Activated T-helper 2 cell treated with anti-CD3 and anti-CD28 coated beads, Interferon-gamma antibody, Interleukin-2, Interleukin-4, amounts not matched to agents 10 μg/mL and 5 μg/mL and 100 μg/mL, durations not matched to agents 14 hours and 24 hours and 36 hours (primary cell): Measurements from ENCODE around the gene TTC24. TPM values are rescaled to one million over a fixed set of nuclear protein-coding genes. Genes with fewer than 3 reads are reported as not detected.
"Not testable (repeated sequence)": the region's sequence is repeated elsewhere in the genome, so short reads cannot be mapped to it uniquely, and the experiment has no call there.

Experiments
- DNase-seq: peaks from one replicate; pipeline ENCODE4 v3.0.0; 2021; ENCODE audit warnings: low spot score
- H3K27ac Mint-ChIP-seq: one replicate; pipeline ENCODE4 v1.8.0; 2021; ENCODE audit warnings: mixed read lengths
- H3K27me3 Mint-ChIP-seq: one replicate; pipeline ENCODE4 v1.8.0; 2021; ENCODE audit warnings: low read depth, mixed read lengths
- H3K36me3 Mint-ChIP-seq: one replicate; pipeline ENCODE4 v1.8.0; 2021; ENCODE audit warnings: low read depth, mixed read lengths
- H3K4me1 Mint-ChIP-seq: one replicate; pipeline ENCODE4 v1.8.0; 2021; ENCODE audit warnings: low read depth, mixed read lengths
- H3K4me3 Mint-ChIP-seq: one replicate; pipeline ENCODE4 v1.8.0; 2021; ENCODE audit warnings: low read depth, mild to moderate bottlenecking, moderate library complexity, mixed read lengths
- H3K9me3 Mint-ChIP-seq: one replicate; pipeline ENCODE4 v1.8.0; 2021; ENCODE audit warnings: mixed read lengths
- intact Hi-C: fragments of 100-400 bp; cut with micrococcal nuclease; formaldehyde crosslinking; loops from one replicate; pipeline ENCODE4 v1.15.1; 2023
- total RNA-seq: library from RNA; stranded (reverse); gene quantifications from 2 replicates; pipeline ENCODE4 v1.2.3, GENCODE V29; 2022

The TTC24 gene
- total RNA-seq, 1 donor from 2014 or later = 4.5 TPM

DNA sequence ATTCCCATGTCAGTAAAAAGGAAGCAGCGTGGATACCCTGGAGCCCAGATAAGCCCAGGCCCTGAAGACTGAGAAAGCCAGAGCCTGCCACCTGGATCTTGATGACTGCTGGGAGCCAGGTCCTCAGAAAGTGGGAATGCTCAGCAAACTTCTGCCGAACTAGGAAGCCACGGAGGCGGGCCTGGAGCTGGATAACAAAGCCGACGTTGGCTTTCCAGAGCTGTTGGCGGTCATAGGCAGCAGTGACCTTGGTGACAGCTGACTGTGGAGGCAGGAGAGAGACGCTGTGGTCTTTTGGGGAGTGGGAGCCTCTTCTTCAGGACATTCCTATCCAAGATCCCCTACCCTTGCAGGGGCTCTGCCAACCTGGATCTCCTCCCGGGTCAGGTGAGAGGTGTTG lies 31.5 kb upstream of the TTC24 start:
- no peak overlapping the region for H3K4me3 Mint-ChIP-seq

DNA sequence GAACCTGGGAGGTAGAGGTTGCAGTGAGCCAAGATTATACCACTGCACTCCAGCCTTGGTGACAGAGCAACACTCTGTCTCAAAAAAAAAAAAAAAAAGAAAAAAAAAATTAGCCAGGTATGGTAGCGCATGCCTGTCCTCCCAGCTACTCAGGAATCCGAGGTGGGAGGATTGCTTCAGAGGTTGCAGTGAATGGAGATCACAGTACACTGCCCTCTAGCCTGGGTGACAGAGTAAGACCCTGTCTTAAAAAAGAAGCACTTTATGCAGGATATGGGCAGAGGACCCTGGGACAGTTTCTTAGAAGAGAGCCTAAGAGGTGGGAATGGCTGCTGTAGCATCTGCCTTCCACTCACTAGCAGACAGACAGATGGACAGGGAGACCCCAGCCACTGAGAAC lies 30.1 kb upstream of the TTC24 start:
- Mint-ChIP-seq H3K27me3 (no peaks in the 10 kb centered on the region), H3K27ac (no peak overlapping the region)

More for the DNA sequence above, 31.5 kb upstream of the TTC24 start:
- H3K4me1 Mint-ChIP-seq = peaks cover 7% of the 10 kb centered on the region
- DNase-seq = no peak
- peaks cover 7% of the 10 kb centered on the region for H3K36me3 Mint-ChIP-seq
- H3K27me3 Mint-ChIP-seq = no peaks in the 10 kb centered on the region
- intact Hi-C loops = no loop called here
- H3K27ac Mint-ChIP-seq = no peak overlapping the region
- no peaks in the 10 kb centered on the region for H3K9me3 Mint-ChIP-seq

DNA sequence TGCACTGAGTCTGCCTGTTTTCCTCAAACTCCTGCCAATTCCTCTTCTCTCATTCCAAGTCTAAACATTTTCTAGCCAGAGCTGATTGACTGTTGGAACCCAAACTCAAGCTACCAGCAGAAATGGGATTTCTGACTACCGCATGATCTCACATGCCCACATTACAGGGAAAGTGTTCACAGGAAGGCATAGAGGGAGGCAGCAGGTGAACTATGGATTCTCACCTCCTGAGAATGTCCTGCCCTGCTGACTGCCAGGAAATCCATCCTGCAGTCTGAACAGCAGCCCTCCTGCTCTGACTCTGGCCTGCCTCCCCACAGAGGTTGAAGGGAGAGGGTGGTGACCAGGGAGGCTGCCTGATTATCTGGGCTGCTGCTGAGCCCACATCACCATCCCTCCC lies 29.7 kb upstream of the TTC24 start:
- Mint-ChIP-seq H3K4me3 (no peak overlapping the region), H3K4me1 (peaks cover 6% of the 10 kb centered on the region), H3K27me3 (no peaks in the 10 kb centered on the region), H3K27ac (no peak overlapping the region), H3K9me3 (no peaks in the 10 kb centered on the region), H3K36me3 (peaks cover 6% of the 10 kb centered on the region)
- DNase-seq = no peak
- intact Hi-C loops = no loop called here

More for the DNA sequence above, 30.1 kb upstream of the TTC24 start:
- DNase-seq = no peak
- intact Hi-C loops = no loop called here
- Mint-ChIP-seq H3K4me3 (no peak overlapping the region), H3K4me1 (peaks cover 9% of the 10 kb centered on the region), H3K36me3 (peaks cover 6% of the 10 kb centered on the region), H3K9me3 (no peaks in the 10 kb centered on the region)

DNA sequence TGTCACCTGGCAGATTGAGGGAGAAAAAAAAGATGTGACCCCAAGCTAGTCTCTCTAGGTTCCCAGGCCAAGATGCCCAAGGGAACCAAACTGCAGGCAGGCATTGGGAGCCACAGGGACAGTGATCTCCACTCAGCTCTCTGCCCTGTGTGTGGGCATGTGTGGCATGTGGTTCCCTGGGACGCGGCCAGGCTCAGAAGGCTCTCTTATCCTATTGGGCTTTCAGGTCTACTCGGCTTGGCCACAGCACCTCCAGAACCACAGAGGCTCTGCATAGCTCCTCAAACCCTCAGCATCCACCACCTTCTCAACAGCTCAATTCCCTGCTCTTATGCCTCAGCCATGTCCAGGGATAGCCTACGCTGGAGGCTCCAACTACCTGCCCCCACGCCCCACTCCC lies 29.2 kb upstream of the TTC24 start:
- Mint-ChIP-seq H3K27ac (no peak overlapping the region), H3K9me3 (no peaks in the 10 kb centered on the region), H3K27me3 (no peaks in the 10 kb centered on the region), H3K36me3 (peaks cover 6% of the 10 kb centered on the region), H3K4me3 (no peak overlapping the region), H3K4me1 (peaks cover 3% of the 10 kb centered on the region)
- no peak for DNase-seq
- intact Hi-C loops = no loop called here

DNA sequence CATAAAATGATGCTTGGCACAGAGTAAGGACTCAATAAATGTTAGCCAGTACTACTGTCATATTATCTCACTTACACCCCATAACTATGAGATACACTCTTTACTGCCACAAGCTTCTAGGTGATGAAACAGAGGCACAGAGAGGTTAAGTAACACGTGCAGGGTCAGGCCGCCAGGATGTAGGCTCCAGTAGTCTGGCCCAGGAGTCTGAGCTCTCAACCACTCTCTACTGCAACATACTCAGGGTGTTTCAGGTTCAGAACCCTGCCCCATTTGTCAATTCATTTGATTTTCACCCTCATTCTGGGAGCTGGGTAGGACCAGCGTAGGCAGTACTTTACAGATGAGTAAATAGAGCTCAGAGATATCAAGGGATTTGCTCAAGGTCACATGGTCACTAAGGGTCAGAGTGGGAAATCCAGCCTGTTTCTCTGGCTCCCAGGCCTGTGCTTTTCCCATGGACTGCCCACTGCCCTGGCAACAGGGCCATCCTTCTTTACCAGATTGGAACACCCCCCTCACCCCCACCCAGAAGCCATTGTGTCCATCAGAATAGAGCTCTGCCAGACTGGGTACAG lies 28.4 kb upstream of the TTC24 start:
- H3K9me3 Mint-ChIP-seq = no peaks in the 10 kb centered on the region
- no peak overlapping the region for H3K27ac Mint-ChIP-seq
- intact Hi-C loops = no loop called here
- DNase-seq = no peak
- H3K4me3 Mint-ChIP-seq = no peak overlapping the region
- peaks cover 3% of the 10 kb centered on the region for H3K4me1 Mint-ChIP-seq
- no peaks in the 10 kb centered on the region for H3K27me3 Mint-ChIP-seq
- H3K36me3 Mint-ChIP-seq = peaks cover 13% of the 10 kb centered on the region

- no peak overlapping the region for H3K27ac Mint-ChIP-seq
- peaks cover 3% of the 10 kb centered on the region for H3K4me1 Mint-ChIP-seq
- no peaks in the 10 kb centered on the region for H3K9me3 Mint-ChIP-seq
- peaks cover 18% of the 10 kb centered on the region for H3K36me3 Mint-ChIP-seq
- H3K4me3 Mint-ChIP-seq = no peak overlapping the region
- no peaks in the 10 kb centered on the region for H3K27me3 Mint-ChIP-seq
- DNase-seq = no peak
- intact Hi-C loops = no loop called here
These were observed 27.7 kb upstream of the TTC24 start for GRCh38 chr1:156551869-156552268.

DNA sequence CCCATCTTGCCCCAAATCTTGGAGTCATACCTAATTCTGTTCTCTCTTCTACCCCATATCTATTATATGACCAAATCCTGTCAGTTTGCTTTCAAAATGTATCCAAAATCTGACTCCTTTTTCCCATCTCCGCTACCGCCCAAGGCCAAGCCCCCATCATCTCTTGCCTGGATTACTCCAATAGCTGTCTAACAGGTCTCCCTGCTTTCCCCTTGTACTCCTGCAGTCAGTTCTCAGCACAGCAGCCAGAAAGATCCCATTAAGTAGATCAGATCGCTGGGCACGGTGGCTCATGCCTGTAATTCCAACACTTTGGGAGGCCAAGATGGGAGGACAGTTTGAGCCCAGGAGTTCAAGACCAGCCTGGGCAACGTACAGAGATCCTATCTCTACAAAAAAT lies 27.0 kb upstream of the TTC24 start:
- no peaks in the 10 kb centered on the region for H3K9me3 Mint-ChIP-seq
- H3K27me3 Mint-ChIP-seq = no peaks in the 10 kb centered on the region
- peaks cover 3% of the 10 kb centered on the region for H3K4me1 Mint-ChIP-seq
- no peak for DNase-seq
- no peak overlapping the region for H3K4me3 Mint-ChIP-seq
- H3K36me3 Mint-ChIP-seq = peaks cover 18% of the 10 kb centered on the region
- no peak overlapping the region for H3K27ac Mint-ChIP-seq
- intact Hi-C loops = no loop called here

- peaks cover 18% of the 10 kb centered on the region for H3K36me3 Mint-ChIP-seq
- intact Hi-C loops, DNase-seq, H3K4me1 Mint-ChIP-seq, H3K27ac Mint-ChIP-seq, H3K9me3 Mint-ChIP-seq, H3K4me3 Mint-ChIP-seq, H3K27me3 Mint-ChIP-seq: not testable (repeated sequence)
These were observed 26.6 kb upstream of the TTC24 start for GRCh38 chr1:156552937-156553336.

DNA sequence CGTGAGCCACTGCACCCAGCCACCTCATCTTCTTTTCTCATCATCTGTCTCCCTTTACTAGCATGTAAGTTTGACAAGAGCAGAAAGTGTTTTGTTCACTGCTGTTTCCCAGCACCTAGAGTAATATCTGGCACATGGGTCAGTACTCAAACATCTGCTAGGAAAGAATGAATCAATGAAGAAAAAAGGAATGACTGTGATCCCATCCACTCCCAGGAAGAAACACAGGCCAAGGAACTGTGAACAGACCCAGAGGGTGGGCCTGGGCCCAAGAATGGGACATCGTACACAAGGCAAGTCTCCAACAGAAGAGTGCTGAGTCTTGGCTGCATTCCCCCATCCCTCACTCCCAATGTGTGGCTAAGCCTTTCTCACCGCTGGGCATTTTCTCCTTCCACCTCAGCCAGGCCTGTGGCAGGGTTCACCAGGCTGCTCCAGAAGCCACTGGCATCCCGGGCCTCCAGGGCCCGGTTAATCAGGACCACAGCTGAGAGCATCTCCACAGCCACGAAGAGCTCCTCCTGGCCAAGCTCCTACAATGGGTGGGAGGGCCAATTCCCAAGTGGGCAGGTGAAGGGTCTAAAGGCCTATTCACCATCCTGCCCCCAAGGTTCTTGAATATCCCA lies 25.6 kb upstream of the TTC24 start:
- peaks cover 18% of the 10 kb centered on the region for H3K36me3 Mint-ChIP-seq
- intact Hi-C loops = no loop called here
- no peak overlapping the region for H3K27ac Mint-ChIP-seq
- no peaks in the 10 kb centered on the region for H3K9me3 Mint-ChIP-seq
- no peaks in the 10 kb centered on the region for H3K27me3 Mint-ChIP-seq
- no peak for DNase-seq
- no peak overlapping the region for H3K4me3 Mint-ChIP-seq
- H3K4me1 Mint-ChIP-seq = peaks cover 3% of the 10 kb centered on the region

GRCh38 chr1:156554971-156555370 lies 24.6 kb upstream of the TTC24 start:
- H3K9me3 Mint-ChIP-seq = no peaks in the 10 kb centered on the region
- H3K27me3 Mint-ChIP-seq = no peaks in the 10 kb centered on the region
- no peak overlapping the region for H3K27ac Mint-ChIP-seq
- H3K4me3 Mint-ChIP-seq = no peak overlapping the region
- H3K4me1 Mint-ChIP-seq = peaks cover 3% of the 10 kb centered on the region
- no peak for DNase-seq
- intact Hi-C loops = no loop called here
- peaks cover 23% of the 10 kb centered on the region for H3K36me3 Mint-ChIP-seq

DNA sequence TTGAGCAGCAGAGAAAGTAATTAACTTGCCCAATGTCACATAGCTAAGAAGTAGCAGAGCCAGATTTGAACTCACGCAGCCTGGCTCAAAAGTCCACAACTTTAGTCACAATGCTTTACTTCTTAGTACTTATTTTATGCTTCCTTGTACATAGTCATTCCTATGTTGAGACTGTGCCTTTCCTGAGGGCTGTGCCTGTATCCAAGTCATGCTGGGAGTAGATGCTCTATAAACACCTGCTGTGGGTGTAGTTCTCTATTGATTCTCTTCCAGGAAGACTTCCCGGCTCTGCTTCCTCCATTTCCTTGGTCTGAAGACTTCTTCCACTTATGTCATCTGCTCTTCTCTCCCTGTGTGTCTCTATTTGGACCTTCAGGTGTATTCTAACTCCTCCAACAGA lies 23.8 kb upstream of the TTC24 start:
- intact Hi-C loops = no loop called here
- Mint-ChIP-seq H3K27ac (no peak overlapping the region), H3K4me1 (peaks cover 3% of the 10 kb centered on the region), H3K9me3 (no peaks in the 10 kb centered on the region), H3K27me3 (no peaks in the 10 kb centered on the region), H3K36me3 (peaks cover 23% of the 10 kb centered on the region), H3K4me3 (no peak overlapping the region)
- DNase-seq = no peak

DNA sequence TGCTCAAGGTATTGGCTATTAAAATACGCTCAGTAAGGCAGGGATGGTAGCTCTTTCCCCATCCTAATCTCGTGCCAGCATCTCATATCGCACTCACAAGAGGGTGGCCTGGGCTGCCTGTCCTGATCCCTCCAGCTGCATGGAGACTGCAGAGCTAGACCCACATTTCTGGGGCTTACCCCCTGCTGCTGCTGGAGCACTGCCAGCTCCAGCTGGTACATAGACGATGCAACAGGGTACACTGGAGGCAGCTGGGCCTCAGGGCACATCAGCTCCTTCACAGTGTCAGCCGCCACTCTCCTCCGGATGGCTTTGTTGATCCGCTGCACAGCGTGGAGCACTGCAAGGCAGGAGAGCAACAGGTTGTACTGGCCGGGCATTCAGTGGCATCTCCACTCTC lies 23.2 kb upstream of the TTC24 start:
- DNase-seq = no peak
- Mint-ChIP-seq H3K36me3 (peaks cover 23% of the 10 kb centered on the region), H3K27me3 (no peaks in the 10 kb centered on the region), H3K4me1 (peaks cover 3% of the 10 kb centered on the region), H3K27ac (no peak overlapping the region), H3K9me3 (no peaks in the 10 kb centered on the region), H3K4me3 (no peak overlapping the region)
- intact Hi-C loops = no loop called here

DNA sequence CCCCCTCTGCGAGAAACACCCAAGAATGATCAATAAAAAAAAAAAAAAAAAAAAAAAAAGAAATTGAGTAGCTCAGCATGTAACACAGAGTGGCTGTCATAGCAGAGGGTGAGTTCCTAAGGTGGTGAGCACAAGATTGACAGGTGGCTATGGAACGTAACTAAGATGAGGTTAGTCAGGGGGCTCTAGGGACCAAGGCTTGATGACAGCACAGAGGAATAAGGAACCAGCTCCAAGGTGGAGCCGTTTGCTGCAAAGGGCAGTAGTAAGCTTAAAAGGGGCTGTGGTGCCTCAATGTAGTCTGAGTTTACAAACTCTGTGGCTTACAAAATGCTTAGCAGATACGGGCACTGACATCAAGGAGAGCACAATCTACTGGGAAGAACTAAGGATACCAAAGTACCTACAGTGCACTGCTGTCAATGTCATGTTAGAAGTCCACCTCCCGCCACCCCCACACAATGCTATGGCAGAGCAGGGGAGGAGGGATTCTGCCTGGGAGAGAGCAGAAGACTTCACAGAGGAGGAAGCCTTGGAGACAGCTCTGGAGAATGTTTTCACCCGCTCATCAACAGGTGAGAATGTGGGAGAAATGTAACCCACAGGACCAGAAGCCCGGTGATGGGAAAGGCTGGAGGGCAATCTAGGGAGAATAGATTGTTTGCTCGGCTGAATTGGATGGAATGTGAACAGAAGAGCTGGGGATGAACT lies 20.3 kb upstream of the TTC24 start:
- intact Hi-C loops = no loop called here
- no peaks in the 10 kb centered on the region for H3K9me3 Mint-ChIP-seq
- H3K36me3 Mint-ChIP-seq = peaks cover 21% of the 10 kb centered on the region
- no peak overlapping the region for H3K4me3 Mint-ChIP-seq
- no peak for DNase-seq
- no peak overlapping the region for H3K27ac Mint-ChIP-seq
- no peaks in the 10 kb centered on the region for H3K4me1 Mint-ChIP-seq
- H3K27me3 Mint-ChIP-seq = no peaks in the 10 kb centered on the region
